GM12878 (cell line): ENCODE measurements around the gene PIK3R2. TPM values are rescaled to one million over a fixed set of nuclear protein-coding genes. Genes with fewer than 3 reads are reported as not detected.

Source experiments
- BMI1 ChIP-seq: fragments of 450-650 bp; IDR thresholded peaks from 2 replicates; pipeline ENCODE4 v1.6.1; 2016; ENCODE audit warnings: mild to moderate bottlenecking, moderate library complexity, borderline replicate concordance
- BRCA1 ChIP-seq: IDR thresholded peaks from 2 replicates; pipeline ENCODE4 v1.6.1; 2011; ENCODE audit warnings: low read depth, low read length, improper control_type of control experiment
- HCFC1 ChIP-seq: fragments of 150-350 bp; IDR thresholded peaks from 2 replicates; pipeline ENCODE4 v1.6.1; 2014; ENCODE audit warnings: low read length
- NR2F1 ChIP-seq: fragments of 450-650 bp; conservative IDR thresholded peaks from 2 replicates; pipeline ENCODE4 v1.6.1; 2017; ENCODE audit warnings: mild to moderate bottlenecking
- NRF1 ChIP-seq: conservative IDR thresholded peaks from 2 replicates; pipeline ENCODE4 v1.6.1; 2011; ENCODE audit warnings: mild to moderate bottlenecking, low read depth, low read length, improper control_type of control experiment
- SREBF1 ChIP-seq: IDR thresholded peaks from 2 replicates; pipeline ENCODE4 v1.6.1; 2012; ENCODE audit warnings: mild to moderate bottlenecking, low read length
- SUZ12 ChIP-seq: fragments of 200-600 bp; sonication (generic); IDR thresholded peaks from one replicate; pipeline ENCODE4 v1.6.1; 2018; ENCODE audit warnings: antibody characterized with exemption, mild to moderate bottlenecking; ENCODE audit not compliant: unreplicated experiment
- ZNF384 ChIP-seq: IDR thresholded peaks from 2 replicates; pipeline ENCODE4 v1.6.1; 2012; ENCODE audit warnings: low read depth, mild to moderate bottlenecking, low read length, improper control_type of control experiment, borderline replicate concordance
- ZSCAN29 ChIP-seq: fragments of 450-650 bp; IDR thresholded peaks from 2 replicates; pipeline ENCODE4 v1.6.1; 2017; ENCODE audit warnings: mild to moderate bottlenecking, moderate library complexity
- polyA plus RNA-seq, 11 experiments: library from polyadenylated mRNA; depleted of rRNA in 4 of 11; unstranded in 6 of 11; stranded (reverse) in 5 of 11; fragments of >200 nt; fragmentation: Nextera tagmentation in 4 of 11; fragmentation: Illumina TruSeq in 1 of 11; extraction: Ambion mirVana in 4 of 11; extraction: Trizol in 1 of 11; gene quantifications; 1 replicate in 1 of 11; 2 replicates in 10 of 11; pipeline versions ENCODE4 v1.2.1 to v1.2.3, GENCODE V29; 2011 to 2016; ENCODE audit warnings: inconsistent platforms in 2 of 11, missing spikeins in 2 of 11, low read depth in 1 of 11
- total RNA-seq, 4 experiments: library from RNA; depleted of rRNA in 3 of 4; stranded (reverse); fragments of >200 nt in 3 of 4; fragmentation: Illumina TruSeq in 1 of 4; extraction: Trizol in 1 of 4; gene quantifications; 2 replicates each; pipeline versions ENCODE4 v1.2.1 to v1.2.3, GENCODE V29; 2013 to 2021
- TF ChIP-seq, protein P1 (sequence below): fragments of 450-650 bp; IDR thresholded peaks from 2 replicates; pipeline ENCODE4 v1.6.1; 2017; ENCODE audit warnings: mild to moderate bottlenecking, moderate library complexity
- TF ChIP-seq, protein P2 (sequence below): fragments of 450-650 bp; IDR thresholded peaks from 2 replicates; pipeline ENCODE4 v1.6.1; 2016; ENCODE audit warnings: mild to moderate bottlenecking
- TF ChIP-seq, protein P3 (sequence below): fragments of 150-350 bp; IDR thresholded peaks from 2 replicates; pipeline ENCODE4 v1.6.1; 2016; ENCODE audit warnings: low read depth, low read length
- TF ChIP-seq, protein P4 (sequence below): fragments of 450-650 bp; IDR thresholded peaks from 2 replicates; pipeline ENCODE4 v1.6.1; 2017; ENCODE audit warnings: mild to moderate bottlenecking

PIK3R2 gene
- total and polyA plus RNA-seq, 10 of the 15 experiments (the other 5 are each of a cell fraction or from before 2014, with no cell fraction given), result 0.26 to 22.6 (median 2.5) TPM

DNA sequence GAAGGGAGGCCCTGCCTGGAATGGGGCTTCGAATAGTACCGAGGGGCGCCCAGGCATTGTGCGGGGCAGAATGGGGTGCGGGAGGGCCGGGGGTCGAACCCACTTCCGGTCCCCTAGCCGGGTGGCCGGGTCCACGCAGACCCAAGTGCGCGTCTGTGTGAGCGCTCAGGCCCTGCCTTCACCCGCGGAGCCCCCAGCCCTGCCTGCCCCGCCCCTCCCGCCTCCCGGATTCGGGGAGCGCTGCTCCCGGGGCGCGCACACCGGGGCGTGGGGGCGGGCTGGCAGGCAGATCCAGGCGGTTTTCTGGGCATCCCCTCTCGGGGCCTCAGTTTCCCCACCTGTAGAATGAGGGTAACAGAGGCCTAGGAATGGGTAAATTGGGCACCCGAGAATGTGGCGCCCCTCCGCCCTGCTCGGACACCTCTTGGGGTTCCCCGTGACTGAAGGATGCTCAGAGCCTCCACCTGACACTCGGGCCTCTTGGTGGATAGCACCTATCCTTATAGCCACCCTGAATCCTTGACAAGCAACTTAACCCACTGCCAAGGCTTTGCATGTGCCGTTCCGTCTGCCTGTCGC, 682 bp downstream of the PIK3R2 start (continued):
- TF ChIP-seq, protein P1, sequence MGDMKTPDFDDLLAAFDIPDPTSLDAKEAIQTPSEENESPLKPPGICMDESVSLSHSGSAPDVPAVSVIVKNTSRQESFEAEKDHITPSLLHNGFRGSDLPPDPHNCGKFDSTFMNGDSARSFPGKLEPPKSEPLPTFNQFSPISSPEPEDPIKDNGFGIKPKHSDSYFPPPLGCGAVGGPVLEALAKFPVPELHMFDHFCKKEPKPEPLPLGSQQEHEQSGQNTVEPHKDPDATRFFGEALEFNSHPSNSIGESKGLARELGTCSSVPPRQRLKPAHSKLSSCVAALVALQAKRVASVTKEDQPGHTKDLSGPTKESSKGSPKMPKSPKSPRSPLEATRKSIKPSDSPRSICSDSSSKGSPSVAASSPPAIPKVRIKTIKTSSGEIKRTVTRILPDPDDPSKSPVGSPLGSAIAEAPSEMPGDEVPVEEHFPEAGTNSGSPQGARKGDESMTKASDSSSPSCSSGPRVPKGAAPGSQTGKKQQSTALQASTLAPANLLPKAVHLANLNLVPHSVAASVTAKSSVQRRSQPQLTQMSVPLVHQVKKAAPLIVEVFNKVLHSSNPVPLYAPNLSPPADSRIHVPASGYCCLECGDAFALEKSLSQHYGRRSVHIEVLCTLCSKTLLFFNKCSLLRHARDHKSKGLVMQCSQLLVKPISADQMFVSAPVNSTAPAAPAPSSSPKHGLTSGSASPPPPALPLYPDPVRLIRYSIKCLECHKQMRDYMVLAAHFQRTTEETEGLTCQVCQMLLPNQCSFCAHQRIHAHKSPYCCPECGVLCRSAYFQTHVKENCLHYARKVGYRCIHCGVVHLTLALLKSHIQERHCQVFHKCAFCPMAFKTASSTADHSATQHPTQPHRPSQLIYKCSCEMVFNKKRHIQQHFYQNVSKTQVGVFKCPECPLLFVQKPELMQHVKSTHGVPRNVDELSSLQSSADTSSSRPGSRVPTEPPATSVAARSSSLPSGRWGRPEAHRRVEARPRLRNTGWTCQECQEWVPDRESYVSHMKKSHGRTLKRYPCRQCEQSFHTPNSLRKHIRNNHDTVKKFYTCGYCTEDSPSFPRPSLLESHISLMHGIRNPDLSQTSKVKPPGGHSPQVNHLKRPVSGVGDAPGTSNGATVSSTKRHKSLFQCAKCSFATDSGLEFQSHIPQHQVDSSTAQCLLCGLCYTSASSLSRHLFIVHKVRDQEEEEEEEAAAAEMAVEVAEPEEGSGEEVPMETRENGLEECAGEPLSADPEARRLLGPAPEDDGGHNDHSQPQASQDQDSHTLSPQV, result no peak
- no peak for TF ChIP-seq BRCA1
- TF ChIP-seq SREBF1, result no peak
- TF ChIP-seq NRF1, result no peak
- TF ChIP-seq, protein P2, sequence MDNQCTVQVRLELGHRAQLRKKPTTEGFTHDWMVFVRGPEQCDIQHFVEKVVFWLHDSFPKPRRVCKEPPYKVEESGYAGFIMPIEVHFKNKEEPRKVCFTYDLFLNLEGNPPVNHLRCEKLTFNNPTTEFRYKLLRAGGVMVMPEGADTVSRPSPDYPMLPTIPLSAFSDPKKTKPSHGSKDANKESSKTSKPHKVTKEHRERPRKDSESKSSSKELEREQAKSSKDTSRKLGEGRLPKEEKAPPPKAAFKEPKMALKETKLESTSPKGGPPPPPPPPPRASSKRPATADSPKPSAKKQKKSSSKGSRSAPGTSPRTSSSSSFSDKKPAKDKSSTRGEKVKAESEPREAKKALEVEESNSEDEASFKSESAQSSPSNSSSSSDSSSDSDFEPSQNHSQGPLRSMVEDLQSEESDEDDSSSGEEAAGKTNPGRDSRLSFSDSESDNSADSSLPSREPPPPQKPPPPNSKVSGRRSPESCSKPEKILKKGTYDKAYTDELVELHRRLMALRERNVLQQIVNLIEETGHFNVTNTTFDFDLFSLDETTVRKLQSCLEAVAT, result peak; percentile 59; the same call in 1 of the 2 replicates
- TF ChIP-seq, protein P3, sequence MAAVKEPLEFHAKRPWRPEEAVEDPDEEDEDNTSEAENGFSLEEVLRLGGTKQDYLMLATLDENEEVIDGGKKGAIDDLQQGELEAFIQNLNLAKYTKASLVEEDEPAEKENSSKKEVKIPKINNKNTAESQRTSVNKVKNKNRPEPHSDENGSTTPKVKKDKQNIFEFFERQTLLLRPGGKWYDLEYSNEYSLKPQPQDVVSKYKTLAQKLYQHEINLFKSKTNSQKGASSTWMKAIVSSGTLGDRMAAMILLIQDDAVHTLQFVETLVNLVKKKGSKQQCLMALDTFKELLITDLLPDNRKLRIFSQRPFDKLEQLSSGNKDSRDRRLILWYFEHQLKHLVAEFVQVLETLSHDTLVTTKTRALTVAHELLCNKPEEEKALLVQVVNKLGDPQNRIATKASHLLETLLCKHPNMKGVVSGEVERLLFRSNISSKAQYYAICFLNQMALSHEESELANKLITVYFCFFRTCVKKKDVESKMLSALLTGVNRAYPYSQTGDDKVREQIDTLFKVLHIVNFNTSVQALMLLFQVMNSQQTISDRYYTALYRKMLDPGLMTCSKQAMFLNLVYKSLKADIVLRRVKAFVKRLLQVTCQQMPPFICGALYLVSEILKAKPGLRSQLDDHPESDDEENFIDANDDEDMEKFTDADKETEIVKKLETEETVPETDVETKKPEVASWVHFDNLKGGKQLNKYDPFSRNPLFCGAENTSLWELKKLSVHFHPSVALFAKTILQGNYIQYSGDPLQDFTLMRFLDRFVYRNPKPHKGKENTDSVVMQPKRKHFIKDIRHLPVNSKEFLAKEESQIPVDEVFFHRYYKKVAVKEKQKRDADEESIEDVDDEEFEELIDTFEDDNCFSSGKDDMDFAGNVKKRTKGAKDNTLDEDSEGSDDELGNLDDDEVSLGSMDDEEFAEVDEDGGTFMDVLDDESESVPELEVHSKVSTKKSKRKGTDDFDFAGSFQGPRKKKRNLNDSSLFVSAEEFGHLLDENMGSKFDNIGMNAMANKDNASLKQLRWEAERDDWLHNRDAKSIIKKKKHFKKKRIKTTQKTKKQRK, result no peak
- no peak for TF ChIP-seq BMI1
- TF ChIP-seq NR2F1, result 0 out of 2 replicates have a peak, but pooled peaks have one; percentile 25
- TF ChIP-seq, protein P4, sequence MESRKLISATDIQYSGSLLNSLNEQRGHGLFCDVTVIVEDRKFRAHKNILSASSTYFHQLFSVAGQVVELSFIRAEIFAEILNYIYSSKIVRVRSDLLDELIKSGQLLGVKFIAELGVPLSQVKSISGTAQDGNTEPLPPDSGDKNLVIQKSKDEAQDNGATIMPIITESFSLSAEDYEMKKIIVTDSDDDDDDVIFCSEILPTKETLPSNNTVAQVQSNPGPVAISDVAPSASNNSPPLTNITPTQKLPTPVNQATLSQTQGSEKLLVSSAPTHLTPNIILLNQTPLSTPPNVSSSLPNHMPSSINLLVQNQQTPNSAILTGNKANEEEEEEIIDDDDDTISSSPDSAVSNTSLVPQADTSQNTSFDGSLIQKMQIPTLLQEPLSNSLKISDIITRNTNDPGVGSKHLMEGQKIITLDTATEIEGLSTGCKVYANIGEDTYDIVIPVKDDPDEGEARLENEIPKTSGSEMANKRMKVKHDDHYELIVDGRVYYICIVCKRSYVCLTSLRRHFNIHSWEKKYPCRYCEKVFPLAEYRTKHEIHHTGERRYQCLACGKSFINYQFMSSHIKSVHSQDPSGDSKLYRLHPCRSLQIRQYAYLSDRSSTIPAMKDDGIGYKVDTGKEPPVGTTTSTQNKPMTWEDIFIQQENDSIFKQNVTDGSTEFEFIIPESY, result no peak
- TF ChIP-seq HCFC1, result no peak
- TF ChIP-seq ZNF384, result no peak
- TF ChIP-seq SUZ12, result no peak
- TF ChIP-seq ZSCAN29, result peak; percentile 68; the same call in 1 of the 2 replicates
- TF ChIP-seq, all 136 proteins: peak for 8
